Measurements from ENCODE around the gene IFI35. TPM values are rescaled to one million over a fixed set of nuclear protein-coding genes. Genes with fewer than 3 reads are reported as not detected.

Gene IFI35
- total and polyA plus RNA-seq, 2 of the 8 experiments (the other 6 are each of a cell fraction or from before 2014, with no cell fraction given): 2.5 to 4.7 TPM

GRCh38 chr17:43027091-43028032, 20.8 kb downstream of the IFI35 start (continued):
- no peak for TF ChIP-seq TAF1 (IDR thresholded peaks at IDR 0.05; ENCODE audit: low read depth, low read length)
- no peak for TF ChIP-seq SRF (IDR thresholded peaks at IDR 0.05; ENCODE audit: low read depth, low read length)
- no peak for TF ChIP-seq EZH2 (IDR thresholded peaks at IDR 0.05; ENCODE audit: low read depth, low read length, severe bottlenecking)
- no peak for TF ChIP-seq TCF12 (IDR thresholded peaks at IDR 0.05; ENCODE audit: low read depth, low read length)
- no peak for TF ChIP-seq CTCF (IDR thresholded peaks at IDR 0.05; ENCODE audit: control extremely low read depth in 1 of 3, insufficient read depth in 1 of 3, low read depth in 1 of 3, low read length in 3 of 3)
- no peak for TF ChIP-seq SUZ12 (IDR thresholded peaks at IDR 0.05; ENCODE audit: low read length)
- TF ChIP-seq SP1 (IDR thresholded peaks at IDR 0.05; ENCODE audit: low read depth, low read length): peak; percentile 68
- peak; percentile 73; the same call in 1 of the 2 replicates for TF ChIP-seq RXRA (IDR thresholded peaks at IDR 0.05; ENCODE audit: insufficient read depth, low read depth, low read length)
- TF ChIP-seq YY1 (IDR thresholded peaks at IDR 0.05; ENCODE audit: low read depth, low read length): no peak
- TF ChIP-seq MAX (IDR thresholded peaks at IDR 0.05): no peak
- no peak for TF ChIP-seq ZNF274 (IDR thresholded peaks at IDR 0.05; ENCODE audit: borderline replicate concordance, extremely low read depth, low read length)
- TF ChIP-seq E2F6 (IDR thresholded peaks at IDR 0.05): no peak
- 0 out of 2 replicates have a peak, but pooled peaks have one; percentile 22 for TF ChIP-seq POLR2AphosphoS5 (IDR thresholded peaks at IDR 0.05; ENCODE audit: low read depth, low read length)
- TF ChIP-seq KDM4A (IDR thresholded peaks at IDR 0.05; ENCODE audit: low read depth, low read length, severe bottlenecking): peak; percentile 1
- TF ChIP-seq EP300 (IDR thresholded peaks at IDR 0.05; ENCODE audit: borderline replicate concordance in 1 of 2, low read depth in 2 of 2, low read length in 2 of 2): peak in 1 of 2 experiments; percentile 77; a peak in 1 of 3 replicates
- TF ChIP-seq BACH1 (IDR thresholded peaks at IDR 0.05; ENCODE audit: low read length): no peak
- no peak for TF ChIP-seq USF2 (IDR thresholded peaks at IDR 0.05; ENCODE audit: low read length)
- TF ChIP-seq SP4 (IDR thresholded peaks at IDR 0.05; ENCODE audit: low read length): no peak
- TF ChIP-seq SIRT6 (IDR thresholded peaks at IDR 0.05; ENCODE audit: low read length): no peak

Measured in H1 (cell line).